ENCODE measurements around the gene ZNF516.

DNA sequence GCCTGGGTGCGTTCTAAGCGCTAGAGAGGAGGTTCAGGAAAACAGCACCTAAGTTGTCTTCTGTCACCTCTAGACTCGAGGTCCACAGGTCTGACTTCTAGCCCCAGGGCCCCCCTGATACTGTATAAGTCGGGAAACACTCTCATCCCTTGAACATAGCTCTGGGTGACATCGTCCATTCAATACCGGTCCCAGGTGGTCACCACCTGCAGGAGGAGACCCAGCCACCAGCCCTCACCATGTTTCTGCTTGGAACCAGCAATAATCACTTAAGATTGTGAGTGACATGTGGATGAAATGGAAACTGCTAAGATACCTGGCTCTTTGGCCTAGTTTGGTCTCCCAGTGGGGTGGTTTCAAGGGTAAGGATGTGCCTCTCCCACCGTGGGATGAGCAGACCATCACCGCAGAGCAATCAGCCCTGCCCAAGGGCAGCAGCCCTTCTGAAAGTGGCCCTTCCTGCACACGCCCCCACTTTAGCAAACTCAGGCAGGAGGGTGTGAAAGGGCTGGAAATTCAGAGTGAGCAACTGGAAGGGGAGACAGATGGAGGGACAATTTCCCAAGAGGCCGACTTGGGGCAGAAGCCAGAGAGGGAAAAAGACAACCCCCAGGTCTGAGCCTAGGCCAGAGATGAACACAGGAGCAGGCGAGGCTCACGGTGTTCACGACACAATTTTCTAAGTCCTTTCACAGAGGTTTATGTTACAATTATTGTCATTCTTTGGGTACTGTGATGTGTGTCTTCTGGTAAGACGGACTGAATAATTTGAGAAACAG, 95.2 kb downstream of the ZNF516 start:
- TF ChIP-seq, protein P1, sequence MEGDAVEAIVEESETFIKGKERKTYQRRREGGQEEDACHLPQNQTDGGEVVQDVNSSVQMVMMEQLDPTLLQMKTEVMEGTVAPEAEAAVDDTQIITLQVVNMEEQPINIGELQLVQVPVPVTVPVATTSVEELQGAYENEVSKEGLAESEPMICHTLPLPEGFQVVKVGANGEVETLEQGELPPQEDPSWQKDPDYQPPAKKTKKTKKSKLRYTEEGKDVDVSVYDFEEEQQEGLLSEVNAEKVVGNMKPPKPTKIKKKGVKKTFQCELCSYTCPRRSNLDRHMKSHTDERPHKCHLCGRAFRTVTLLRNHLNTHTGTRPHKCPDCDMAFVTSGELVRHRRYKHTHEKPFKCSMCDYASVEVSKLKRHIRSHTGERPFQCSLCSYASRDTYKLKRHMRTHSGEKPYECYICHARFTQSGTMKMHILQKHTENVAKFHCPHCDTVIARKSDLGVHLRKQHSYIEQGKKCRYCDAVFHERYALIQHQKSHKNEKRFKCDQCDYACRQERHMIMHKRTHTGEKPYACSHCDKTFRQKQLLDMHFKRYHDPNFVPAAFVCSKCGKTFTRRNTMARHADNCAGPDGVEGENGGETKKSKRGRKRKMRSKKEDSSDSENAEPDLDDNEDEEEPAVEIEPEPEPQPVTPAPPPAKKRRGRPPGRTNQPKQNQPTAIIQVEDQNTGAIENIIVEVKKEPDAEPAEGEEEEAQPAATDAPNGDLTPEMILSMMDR (conservative IDR thresholded peaks at IDR 0.05; ENCODE audit: low read depth, low read length): no peak
- TF ChIP-seq RCOR1 (IDR thresholded peaks at IDR 0.05; ENCODE audit: insufficient replicate concordance, low read length) (no peak), ELK1 (IDR thresholded peaks at IDR 0.05; ENCODE audit: borderline replicate concordance, low read depth, low read length) (no peak), POLR2A (IDR thresholded peaks at IDR 0.05; ENCODE audit: low read depth, low read length) (no peak), MAZ (IDR thresholded peaks at IDR 0.05; ENCODE audit: borderline replicate concordance, low read depth, low read length) (no peak), BHLHE40 (IDR thresholded peaks at IDR 0.05; ENCODE audit: low read depth, low read length) (no peak), MAFK (IDR thresholded peaks at IDR 0.05; ENCODE audit: low read depth, low read length) (no peak), RFX5 (IDR thresholded peaks at IDR 0.05; ENCODE audit: low read depth, low read length) (no peak), USF2 (IDR thresholded peaks at IDR 0.05; ENCODE audit: low read depth, low read length) (no peak), NFE2L2 (IDR thresholded peaks at IDR 0.05; ENCODE audit: low read depth, low read length) (no peak), MXI1 (IDR thresholded peaks at IDR 0.05; ENCODE audit: borderline replicate concordance, low read depth, low read length) (no peak), FOS (IDR thresholded peaks at IDR 0.05; ENCODE audit: low read depth, low read length) (no peak), RAD21 (IDR thresholded peaks at IDR 0.05; ENCODE audit: low read length) (no peak)
